Suprapubic skin (tissue), 4 donors: Measurements from ENCODE around the gene BTBD7.

Experiments used
- CTCF ChIP-seq, 2 donors: fragments of 200-600 bp in 1 of 2; fragments of 450-650 bp in 1 of 2; sonication (generic) in 1 of 2; IDR thresholded peaks; one replicate each; pipeline ENCODE4 v1.5.1; 2016 to 2019; ENCODE audit warnings: antibody characterized with exemption in 2 of 2, mild to moderate bottlenecking in 1 of 2, moderate library complexity in 1 of 2
- POLR2A ChIP-seq, 2 donors: fragments of 450-650 bp; IDR thresholded peaks; one replicate each; pipeline ENCODE4 v1.6.1; 2017; ENCODE audit warnings: antibody characterized with exemption in 2 of 2, mild to moderate bottlenecking in 2 of 2, moderate library complexity in 2 of 2
- POLR2AphosphoS5 ChIP-seq, 3 donors: sonication (generic); formaldehyde crosslinking; IDR thresholded peaks; one replicate each; pipeline ENCODE4 v1.6.1; 2017; ENCODE audit warnings: antibody characterized with exemption in 3 of 3

GRCh38 chr14:93220509-93220908 is 112.3 kb downstream of the BTBD7 start:
- TF ChIP-seq CTCF (IDR thresholded peaks at IDR 0.05) (no peak), POLR2A (IDR thresholded peaks at IDR 0.05) (no peak), POLR2AphosphoS5 (IDR thresholded peaks at IDR 0.05) (no peak)
